Natural killer cell (primary cell): ENCODE data around the gene GAGE10. TPM values are rescaled to one million over a fixed set of nuclear protein-coding genes. Genes with fewer than 3 reads are reported as not detected.

Experiments
- total RNA-seq, 4 donors: library from RNA; stranded (reverse); fragments of 120-200 nt in 1 of 4; gene quantifications; one replicate each; pipeline versions ENCODE4 v1.2.3 to v1.2.4, GENCODE V29; 2013 to 2022

The GAGE10 gene
- total RNA-seq, 3 donors from 2014 or later (not counting 1 experiment from before 2014, with no cell fraction given): not detected

Other genes with a start within 250 kb of the GAGE10 start
- 10 to 100 TPM; 12.5 to 14.2 (median 13.0) TPM for gene CCDC120, start 244.6 kb upstream of the GAGE10 start, total RNA-seq
- 10 to 100 TPM; 18.1 to 24.8 (median 19.9) TPM for gene PRAF2, start 229.6 kb upstream of the GAGE10 start, total RNA-seq
- 100 to 1,000 TPM; 116 to 142 (median 134) TPM for gene WDR45, start 223.8 kb upstream of the GAGE10 start, total RNA-seq
- gene GPKOW, start 179.9 kb upstream of the GAGE10 start, total RNA-seq: 10 to 100 TPM; 22.4 to 26.0 (median 25.3) TPM
- gene MAGIX, start 140.9 kb upstream of the GAGE10 start, total RNA-seq: 1 to 10 TPM in 2 of 3 donors, under 1 TPM in 1; 1.00 to 1.7 (median 1.2) TPM
- gene PLP2, start 131.7 kb upstream of the GAGE10 start, total RNA-seq: 10 to 100 TPM; 29.3 to 69.7 (median 34.8) TPM
- gene PRICKLE3, start 117.3 kb upstream of the GAGE10 start, total RNA-seq: 1 to 10 TPM; 6.2 to 7.9 (median 6.3) TPM
- gene SYP, start 103.5 kb upstream of the GAGE10 start, total RNA-seq: 1 to 10 TPM in 1 of 3 donors, under 1 TPM in 2; 0.36 to 1.0 (median 0.80) TPM
- gene CACNA1F, start 70.3 kb upstream of the GAGE10 start, total RNA-seq: 1 to 10 TPM in 1 of 3 donors, under 1 TPM in 2; 0.48 to 1.1 (median 0.66) TPM
- 10 to 100 TPM; 19.6 to 22.8 (median 22.1) TPM for gene CCDC22, start 68.2 kb upstream of the GAGE10 start, total RNA-seq
- gene FOXP3, start 38.9 kb upstream of the GAGE10 start, total RNA-seq: under 1 TPM; 0.09 to 0.32 (median 0.20) TPM
- 1 to 10 TPM; 2.9 to 4.3 (median 3.6) TPM for gene PPP1R3F, start 33.9 kb upstream of the GAGE10 start, total RNA-seq
- not detected for gene GAGE12J, start 18.4 kb downstream of the GAGE10 start, total RNA-seq
- not detected for gene GAGE13, start 27.9 kb downstream of the GAGE10 start, total RNA-seq
- not detected for gene GAGE12C, start 228.5 kb downstream of the GAGE10 start, total RNA-seq
- not detected for gene GAGE12D, start 238.1 kb downstream of the GAGE10 start, total RNA-seq
- gene GAGE12E, start 247.6 kb downstream of the GAGE10 start, total RNA-seq: not detected